OCI-LY1 (cell line): ENCODE results near the gene MYO5B.

Experiments used
- H2AFZ ChIP-seq: fragments of 200-600 bp; sonication (generic), shearing (Covaris generic); 2 replicates; pipeline ENCODE4 v1.6.0; 2014; ENCODE audit warnings: antibody characterized with exemption, mild to moderate bottlenecking, low read length
- H3F3A ChIP-seq: fragments of 200-600 bp; sonication (generic), shearing (Covaris generic); 2 replicates; pipeline ENCODE4 v1.6.0; 2014; ENCODE audit warnings: mild to moderate bottlenecking, antibody characterized with exemption, low read length, moderate library complexity; ENCODE audit not compliant: insufficient read depth
- H3K27ac ChIP-seq: fragments of 200-600 bp; sonication (generic); 2 replicates; pipeline ENCODE4 v1.5.1; 2014; ENCODE audit warnings: low read length, mixed run types, mild to moderate bottlenecking, low read depth; ENCODE audit not compliant: poor library complexity, severe bottlenecking
- H3K27me3 ChIP-seq: fragments of 200-600 bp; sonication (generic); 2 replicates; pipeline ENCODE4 v1.6.0; 2014; ENCODE audit warnings: antibody characterized with exemption, mild to moderate bottlenecking, low read length, moderate library complexity; ENCODE audit not compliant: insufficient read depth
- H3K36me3 ChIP-seq: fragments of 200-600 bp; sonication (generic); 2 replicates; pipeline ENCODE4 v1.6.1; 2014; ENCODE audit warnings: mild to moderate bottlenecking, antibody characterized with exemption, low read length, moderate library complexity, mixed read lengths; ENCODE audit not compliant: insufficient read depth
- H3K4me1 ChIP-seq: fragments of 200-600 bp; sonication (generic); 2 replicates; pipeline ENCODE4 v1.5.1; 2014; ENCODE audit warnings: mild to moderate bottlenecking, low read length, moderate library complexity; ENCODE audit not compliant: insufficient read depth, severe bottlenecking
- H3K4me2 ChIP-seq: fragments of 200-600 bp; sonication (generic), shearing (Covaris generic); 2 replicates; pipeline ENCODE4 v1.6.1; 2014; ENCODE audit warnings: low read length
- H3K4me3 ChIP-seq: fragments of 200-600 bp; sonication (generic); 2 replicates; pipeline ENCODE4 v1.5.1; 2014; ENCODE audit warnings: low read length, low read depth, mild to moderate bottlenecking, mixed read lengths; ENCODE audit not compliant: poor library complexity, severe bottlenecking
- H3K79me2 ChIP-seq: fragments of 200-600 bp; shearing (Covaris generic); 2 replicates; pipeline ENCODE4 v1.6.1; 2016; ENCODE audit warnings: mixed run types, low read length, mixed read lengths; ENCODE audit not compliant: insufficient read depth
- H3K9ac ChIP-seq: fragments of 200-600 bp; sonication (generic), shearing (Covaris generic); 2 replicates; pipeline ENCODE4 v1.6.1; 2014; ENCODE audit warnings: mild to moderate bottlenecking, low read length, mixed read lengths
- H3K9me2 ChIP-seq: fragments of 200-600 bp; sonication (generic), shearing (Covaris generic); 2 replicates; pipeline ENCODE4 v1.6.1; 2014; ENCODE audit warnings: low read depth, mild to moderate bottlenecking, low read length, mixed read lengths
- H3K9me3 ChIP-seq: fragments of 200-600 bp; shearing (Covaris generic); 2 replicates; pipeline ENCODE4 v1.6.1; 2014; ENCODE audit warnings: low read length, mixed read lengths
- H4K20me1 ChIP-seq: fragments of 200-600 bp; sonication (generic), shearing (Covaris generic); 2 replicates; pipeline ENCODE4 v1.6.0; 2016; ENCODE audit warnings: mild to moderate bottlenecking, low read length; ENCODE audit not compliant: insufficient read depth
- EZH2 ChIP-seq: fragments of 200-600 bp; sonication (generic), shearing (Covaris generic); IDR thresholded peaks from 2 replicates; pipeline ENCODE4 v1.8.0; 2017; ENCODE audit warnings: borderline replicate concordance, mixed run types, mild to moderate bottlenecking, antibody characterized with exemption, low read length, moderate library complexity, mixed read lengths
- TF ChIP-seq, protein P1 (sequence below): fragments of 200-600 bp; sonication (generic), shearing (Covaris generic); IDR thresholded peaks from 2 replicates; pipeline ENCODE4 v1.5.1; 2017; ENCODE audit warnings: mild to moderate bottlenecking, antibody characterized with exemption, low read length, moderate library complexity, mixed read lengths

MYO5B gene

DNA sequence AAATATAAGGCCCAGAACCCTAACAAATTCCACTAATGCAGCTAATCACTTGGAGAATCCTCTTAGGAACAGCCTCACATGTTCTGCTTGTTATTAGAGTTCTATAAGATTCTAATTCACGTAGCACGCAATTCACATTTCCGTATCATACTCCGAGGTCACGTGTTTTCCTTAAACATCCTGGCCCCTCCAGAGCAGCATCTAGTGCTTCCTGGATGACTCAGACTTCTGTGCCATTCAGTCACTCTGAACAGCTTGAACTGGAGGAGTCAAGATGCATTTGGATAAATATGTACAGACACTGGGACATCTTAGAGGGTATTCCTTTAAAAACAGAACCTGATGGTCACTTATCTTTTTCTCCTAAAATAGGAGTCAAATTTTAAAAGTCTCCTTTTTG is 156.5 kb downstream of the MYO5B start:
- Histone ChIP-seq H2AFZ (no peak overlapping the region), H3K4me3 (no peak overlapping the region), H3K27ac (no peak overlapping the region), H3K4me2 (no peak overlapping the region), H3F3A (no peaks in the 10 kb centered on the region), H3K27me3 (no peaks in the 10 kb centered on the region), H4K20me1 (no peaks in the 10 kb centered on the region), H3K9me2 (no peaks in the 10 kb centered on the region), H3K9ac (no peak overlapping the region), H3K36me3 (no peaks in the 10 kb centered on the region), H3K9me3 (no peaks in the 10 kb centered on the region), H3K4me1 (no peaks in the 10 kb centered on the region), H3K79me2 (no peaks in the 10 kb centered on the region)
- no peak for TF ChIP-seq EZH2
- TF ChIP-seq, protein P1, sequence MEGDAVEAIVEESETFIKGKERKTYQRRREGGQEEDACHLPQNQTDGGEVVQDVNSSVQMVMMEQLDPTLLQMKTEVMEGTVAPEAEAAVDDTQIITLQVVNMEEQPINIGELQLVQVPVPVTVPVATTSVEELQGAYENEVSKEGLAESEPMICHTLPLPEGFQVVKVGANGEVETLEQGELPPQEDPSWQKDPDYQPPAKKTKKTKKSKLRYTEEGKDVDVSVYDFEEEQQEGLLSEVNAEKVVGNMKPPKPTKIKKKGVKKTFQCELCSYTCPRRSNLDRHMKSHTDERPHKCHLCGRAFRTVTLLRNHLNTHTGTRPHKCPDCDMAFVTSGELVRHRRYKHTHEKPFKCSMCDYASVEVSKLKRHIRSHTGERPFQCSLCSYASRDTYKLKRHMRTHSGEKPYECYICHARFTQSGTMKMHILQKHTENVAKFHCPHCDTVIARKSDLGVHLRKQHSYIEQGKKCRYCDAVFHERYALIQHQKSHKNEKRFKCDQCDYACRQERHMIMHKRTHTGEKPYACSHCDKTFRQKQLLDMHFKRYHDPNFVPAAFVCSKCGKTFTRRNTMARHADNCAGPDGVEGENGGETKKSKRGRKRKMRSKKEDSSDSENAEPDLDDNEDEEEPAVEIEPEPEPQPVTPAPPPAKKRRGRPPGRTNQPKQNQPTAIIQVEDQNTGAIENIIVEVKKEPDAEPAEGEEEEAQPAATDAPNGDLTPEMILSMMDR: no peak

DNA sequence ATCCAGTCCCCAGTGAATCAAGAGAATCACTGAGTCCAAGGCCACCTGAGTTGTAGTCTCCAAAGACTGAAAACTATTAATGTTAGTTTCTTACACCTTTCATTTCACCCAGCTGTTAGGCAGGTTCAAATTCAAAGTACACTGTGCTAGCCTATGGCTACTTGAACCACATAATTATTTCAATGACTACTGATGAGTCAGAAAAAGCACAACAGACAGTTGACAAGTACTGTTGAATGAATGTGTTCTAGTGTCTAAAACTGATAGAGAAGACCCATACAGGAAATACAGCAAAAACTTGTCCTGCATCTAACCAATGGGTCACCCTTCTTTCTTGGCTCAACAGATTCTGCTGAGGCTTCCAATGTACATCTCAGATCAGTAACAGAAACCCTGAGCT is 160.9 kb downstream of the MYO5B start:
- Histone ChIP-seq H3K4me3 (no peak overlapping the region), H3K79me2 (no peaks in the 10 kb centered on the region), H3K36me3 (no peaks in the 10 kb centered on the region), H4K20me1 (no peaks in the 10 kb centered on the region), H3K27me3 (no peaks in the 10 kb centered on the region), H3K4me2 (no peak overlapping the region), H2AFZ (no peak overlapping the region), H3K4me1 (no peaks in the 10 kb centered on the region), H3K27ac (no peak overlapping the region), H3K9ac (no peak overlapping the region), H3K9me3 (no peaks in the 10 kb centered on the region), H3K9me2 (no peaks in the 10 kb centered on the region), H3F3A (no peaks in the 10 kb centered on the region)
- TF ChIP-seq, protein P1: no peak
- no peak for TF ChIP-seq EZH2

DNA sequence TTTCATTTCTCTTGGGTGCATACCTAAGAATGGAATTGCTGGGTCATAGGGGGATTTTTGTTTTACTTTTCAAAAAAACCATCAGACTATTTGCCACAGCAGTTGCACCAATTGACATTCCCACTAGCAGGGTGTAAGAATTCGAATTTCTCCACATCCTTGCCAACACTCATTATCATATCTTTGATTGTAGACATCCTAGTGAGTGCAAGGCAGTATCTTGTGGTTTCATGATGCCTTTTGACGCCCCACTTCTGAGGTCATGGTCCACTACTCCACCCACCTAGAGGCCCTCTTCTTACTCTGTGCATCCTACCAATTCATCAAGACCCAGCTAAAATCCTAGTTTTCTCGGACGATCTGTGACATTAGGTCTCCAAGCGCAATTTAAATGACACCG is 161.9 kb downstream of the MYO5B start:
- Histone ChIP-seq H3K9me3 (no peaks in the 10 kb centered on the region), H3K9ac (no peak overlapping the region), H3K27ac (no peak overlapping the region), H3K4me1 (no peaks in the 10 kb centered on the region), H4K20me1 (no peaks in the 10 kb centered on the region), H3K27me3 (no peaks in the 10 kb centered on the region), H3K4me3 (no peak overlapping the region), H3F3A (no peaks in the 10 kb centered on the region), H3K4me2 (no peak overlapping the region), H3K9me2 (no peaks in the 10 kb centered on the region), H3K79me2 (no peaks in the 10 kb centered on the region), H2AFZ (no peak overlapping the region), H3K36me3 (no peaks in the 10 kb centered on the region)
- no peak for TF ChIP-seq EZH2
- TF ChIP-seq, protein P1: no peak
